Measurements from ENCODE around the gene IFT122.

- TF ChIP-seq, protein P1, sequence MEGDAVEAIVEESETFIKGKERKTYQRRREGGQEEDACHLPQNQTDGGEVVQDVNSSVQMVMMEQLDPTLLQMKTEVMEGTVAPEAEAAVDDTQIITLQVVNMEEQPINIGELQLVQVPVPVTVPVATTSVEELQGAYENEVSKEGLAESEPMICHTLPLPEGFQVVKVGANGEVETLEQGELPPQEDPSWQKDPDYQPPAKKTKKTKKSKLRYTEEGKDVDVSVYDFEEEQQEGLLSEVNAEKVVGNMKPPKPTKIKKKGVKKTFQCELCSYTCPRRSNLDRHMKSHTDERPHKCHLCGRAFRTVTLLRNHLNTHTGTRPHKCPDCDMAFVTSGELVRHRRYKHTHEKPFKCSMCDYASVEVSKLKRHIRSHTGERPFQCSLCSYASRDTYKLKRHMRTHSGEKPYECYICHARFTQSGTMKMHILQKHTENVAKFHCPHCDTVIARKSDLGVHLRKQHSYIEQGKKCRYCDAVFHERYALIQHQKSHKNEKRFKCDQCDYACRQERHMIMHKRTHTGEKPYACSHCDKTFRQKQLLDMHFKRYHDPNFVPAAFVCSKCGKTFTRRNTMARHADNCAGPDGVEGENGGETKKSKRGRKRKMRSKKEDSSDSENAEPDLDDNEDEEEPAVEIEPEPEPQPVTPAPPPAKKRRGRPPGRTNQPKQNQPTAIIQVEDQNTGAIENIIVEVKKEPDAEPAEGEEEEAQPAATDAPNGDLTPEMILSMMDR (conservative IDR thresholded peaks at IDR 0.05; ENCODE audit: low read length), result no peak
- TF ChIP-seq EZH2phosphoT487 (IDR thresholded peaks at IDR 0.05; ENCODE audit: borderline replicate concordance, low read depth, low read length), result no peak
These were observed 78.6 kb downstream of the IFT122 start for GRCh38 chr3:129518581-129518980.
